IPS-15b (cell line): ENCODE measurements around the gene LRP8.

Experiments used
- H3K27me3 ChIP-seq: one replicate; pipeline ENCODE4 v1.6.1; 2013; ENCODE audit warnings: low read length; ENCODE audit not compliant: control insufficient read depth, insufficient read depth
- H3K36me3 ChIP-seq: one replicate; pipeline ENCODE4 v1.6.1; 2013; ENCODE audit warnings: low read length; ENCODE audit not compliant: control insufficient read depth, insufficient read depth
- H3K4me1 ChIP-seq: one replicate; pipeline ENCODE4 v1.6.1; 2013; ENCODE audit warnings: mild to moderate bottlenecking, low read length; ENCODE audit not compliant: control insufficient read depth, insufficient read depth
- H3K4me3 ChIP-seq: one replicate; pipeline ENCODE4 v1.5.1; 2013; ENCODE audit warnings: low read depth, low read length
- H3K9ac ChIP-seq: one replicate; pipeline ENCODE4 v1.6.1; 2013; ENCODE audit warnings: low read depth, mild to moderate bottlenecking, low read length
- H3K9me3 ChIP-seq: one replicate; pipeline ENCODE4 v1.6.1; 2013; ENCODE audit warnings: mild to moderate bottlenecking, low read length; ENCODE audit not compliant: control insufficient read depth, insufficient read depth

Gene LRP8

DNA sequence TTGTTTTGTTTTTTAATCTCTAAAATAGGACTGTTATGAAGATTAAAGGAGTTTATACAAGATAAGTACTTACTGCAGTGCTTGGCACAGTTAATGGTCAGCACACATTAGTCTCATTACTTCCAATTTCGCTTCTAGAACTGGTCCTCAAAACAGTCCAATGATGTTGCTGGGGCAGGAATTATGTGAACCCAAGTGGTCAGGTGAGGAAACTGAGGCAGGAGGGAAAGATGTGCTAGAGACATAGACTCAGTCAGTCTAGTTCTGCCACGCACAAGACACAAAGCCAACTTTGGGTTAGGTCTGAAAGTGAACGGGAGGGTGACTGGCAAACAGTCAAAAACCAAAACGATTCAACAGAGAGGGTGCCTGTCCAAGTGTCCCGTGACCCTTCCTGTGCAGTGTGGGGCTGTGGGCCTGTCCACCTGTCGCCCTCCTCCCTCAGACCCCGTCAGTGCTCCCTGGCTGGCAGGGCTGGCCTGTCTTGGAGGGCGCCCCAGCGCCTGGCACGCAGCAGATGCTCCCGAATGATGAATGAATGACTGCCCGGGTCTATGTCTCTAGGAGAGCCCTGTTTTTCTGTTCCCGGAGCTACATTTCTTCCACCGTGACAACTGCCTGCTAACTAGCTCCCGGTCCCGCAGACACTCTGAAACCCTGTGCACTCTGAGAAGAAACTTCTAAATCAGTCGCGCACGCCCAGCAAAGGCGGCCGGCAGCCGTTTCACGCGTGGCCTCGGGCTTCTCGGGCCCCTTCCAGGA, 2.4 kb downstream of the LRP8 start:
- Histone ChIP-seq H3K4me3 (peak overlapping the region; percentile 50), H3K27me3 (no peaks in the 10 kb centered on the region), H3K36me3 (peaks cover 32% of the 10 kb centered on the region), H3K9ac (peak overlapping the region; percentile 81), H3K4me1 (peaks cover 3% of the 10 kb centered on the region), H3K9me3 (no peaks in the 10 kb centered on the region)

- H3K9ac ChIP-seq: peak overlapping the region; percentile 12
- H3K9me3 ChIP-seq: no peaks in the 10 kb centered on the region
- H3K36me3 ChIP-seq: peaks cover 37% of the 10 kb centered on the region
- peaks cover 3% of the 10 kb centered on the region for H3K4me1 ChIP-seq
- H3K27me3 ChIP-seq: no peaks in the 10 kb centered on the region
- H3K4me3 ChIP-seq: no peak overlapping the region
These were observed 3.1 kb downstream of the LRP8 start for GRCh38 chr1:53324728-53325297.

GRCh38 chr1:53324321-53324720, 3.5 kb downstream of the LRP8 start:
- peaks cover 3% of the 10 kb centered on the region for H3K4me1 ChIP-seq
- peak overlapping the region; percentile 12 for H3K9ac ChIP-seq
- no peaks in the 10 kb centered on the region for H3K9me3 ChIP-seq
- H3K27me3 ChIP-seq: no peaks in the 10 kb centered on the region
- no peak overlapping the region for H3K4me3 ChIP-seq
- peaks cover 40% of the 10 kb centered on the region for H3K36me3 ChIP-seq

- peaks cover 42% of the 10 kb centered on the region for H3K36me3 ChIP-seq
- no peak overlapping the region for H3K4me3 ChIP-seq
- no peaks in the 10 kb centered on the region for H3K9me3 ChIP-seq
- H3K4me1 ChIP-seq: peaks cover 3% of the 10 kb centered on the region
- H3K27me3 ChIP-seq: no peaks in the 10 kb centered on the region
- H3K9ac ChIP-seq: no peak overlapping the region
These were observed 4.6 kb downstream of the LRP8 start for GRCh38 chr1:53323316-53323715.

- Histone ChIP-seq H3K36me3 (peaks cover 42% of the 10 kb centered on the region), H3K4me1 (peaks cover 3% of the 10 kb centered on the region), H3K27me3 (no peaks in the 10 kb centered on the region), H3K9me3 (no peaks in the 10 kb centered on the region), H3K4me3 (no peak overlapping the region), H3K9ac (no peak overlapping the region)
These were observed 5.9 kb downstream of the LRP8 start for GRCh38 chr1:53321776-53322602.

DNA sequence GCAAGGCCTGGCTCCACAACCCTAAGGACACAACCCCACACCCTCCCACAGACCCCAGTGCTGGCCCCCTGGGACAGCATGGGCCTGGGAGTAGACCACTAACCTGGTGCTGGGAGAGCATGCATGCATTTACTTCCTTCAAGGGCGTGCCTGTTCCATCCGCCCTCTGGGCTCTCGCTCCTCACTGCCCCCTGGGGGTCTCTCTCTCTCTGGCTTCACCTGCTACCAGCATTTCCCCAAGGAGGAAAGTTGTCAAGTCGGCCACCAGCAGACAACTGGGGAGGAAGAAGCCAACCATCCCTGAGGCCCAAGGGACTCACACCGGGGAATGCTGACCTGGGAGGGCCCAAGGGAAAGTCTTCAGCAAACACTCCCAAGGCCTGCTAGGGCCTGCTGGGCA, 6.5 kb downstream of the LRP8 start:
- Histone ChIP-seq H3K36me3 (peaks cover 42% of the 10 kb centered on the region), H3K9me3 (no peaks in the 10 kb centered on the region), H3K4me3 (no peak overlapping the region), H3K9ac (no peak overlapping the region), H3K27me3 (no peaks in the 10 kb centered on the region), H3K4me1 (peaks cover 3% of the 10 kb centered on the region)

DNA sequence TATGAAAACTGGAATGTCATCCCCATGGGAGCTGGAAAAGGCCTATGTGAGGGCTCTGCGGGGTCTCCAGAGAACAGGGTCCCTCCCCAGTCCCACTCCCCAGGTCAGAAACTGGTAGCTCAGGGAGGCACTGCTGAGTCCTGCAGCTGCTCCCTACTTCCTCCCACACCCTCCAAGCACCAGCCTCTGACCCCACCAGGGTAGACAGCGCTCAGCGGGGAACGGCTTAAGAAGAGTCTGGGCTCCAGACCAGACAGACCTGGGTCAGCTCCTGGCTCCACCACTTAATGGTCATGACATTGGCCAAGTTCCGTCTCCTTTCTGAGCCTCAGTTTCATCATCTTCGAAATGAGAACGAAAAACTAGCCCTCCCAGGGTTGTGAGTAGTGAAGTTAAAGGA, 7.2 kb downstream of the LRP8 start:
- H3K4me1 ChIP-seq: peaks cover 3% of the 10 kb centered on the region

DNA sequence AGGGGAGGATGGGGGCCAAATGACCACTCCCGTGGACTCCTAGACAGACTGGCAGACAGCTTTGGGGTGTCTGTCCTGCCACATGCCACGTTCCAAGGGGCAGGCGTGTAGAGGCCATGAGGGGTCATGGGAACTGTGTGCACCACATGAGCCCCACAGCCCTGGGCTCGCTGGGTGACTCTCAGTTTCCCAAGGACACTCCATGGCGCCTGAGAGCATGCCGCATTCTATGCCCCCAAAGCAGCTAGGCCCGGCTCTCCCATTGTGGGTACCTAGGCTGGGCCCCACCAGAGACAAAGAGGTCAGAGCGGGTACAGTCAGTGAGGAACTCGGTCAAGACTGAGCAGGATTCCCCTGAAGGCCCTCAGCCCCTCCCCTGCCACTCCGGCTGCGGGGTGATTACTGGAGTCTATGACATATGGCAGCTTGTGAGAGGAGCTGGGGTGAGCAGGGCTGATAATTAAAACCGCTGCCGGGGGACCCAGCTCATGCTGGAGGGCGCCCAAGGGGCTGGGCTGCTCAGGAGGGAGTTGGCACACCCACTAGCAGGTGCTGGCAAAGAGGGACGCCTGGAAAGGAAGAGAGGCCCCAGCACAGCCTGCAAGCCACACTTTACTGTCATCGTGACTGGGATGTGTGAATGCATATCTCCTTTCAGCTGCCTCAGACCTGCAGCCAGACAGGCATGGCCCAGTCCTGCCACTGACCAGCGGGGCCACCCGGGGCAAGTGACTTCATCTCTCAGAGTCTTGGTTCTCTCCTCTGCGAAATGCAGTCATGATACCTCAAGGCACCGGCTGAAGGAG, 8.4 kb downstream of the LRP8 start:
- Histone ChIP-seq H3K4me1 (peaks cover 3% of the 10 kb centered on the region), H3K36me3 (peaks cover 46% of the 10 kb centered on the region), H3K27me3 (no peaks in the 10 kb centered on the region), H3K9me3 (no peaks in the 10 kb centered on the region), H3K4me3 (no peak overlapping the region), H3K9ac (no peak overlapping the region)

More for the DNA sequence above, 7.2 kb downstream of the LRP8 start:
- Histone ChIP-seq H3K9me3 (no peaks in the 10 kb centered on the region), H3K36me3 (peaks cover 44% of the 10 kb centered on the region), H3K4me3 (no peak overlapping the region), H3K9ac (no peak overlapping the region), H3K27me3 (no peaks in the 10 kb centered on the region)

DNA sequence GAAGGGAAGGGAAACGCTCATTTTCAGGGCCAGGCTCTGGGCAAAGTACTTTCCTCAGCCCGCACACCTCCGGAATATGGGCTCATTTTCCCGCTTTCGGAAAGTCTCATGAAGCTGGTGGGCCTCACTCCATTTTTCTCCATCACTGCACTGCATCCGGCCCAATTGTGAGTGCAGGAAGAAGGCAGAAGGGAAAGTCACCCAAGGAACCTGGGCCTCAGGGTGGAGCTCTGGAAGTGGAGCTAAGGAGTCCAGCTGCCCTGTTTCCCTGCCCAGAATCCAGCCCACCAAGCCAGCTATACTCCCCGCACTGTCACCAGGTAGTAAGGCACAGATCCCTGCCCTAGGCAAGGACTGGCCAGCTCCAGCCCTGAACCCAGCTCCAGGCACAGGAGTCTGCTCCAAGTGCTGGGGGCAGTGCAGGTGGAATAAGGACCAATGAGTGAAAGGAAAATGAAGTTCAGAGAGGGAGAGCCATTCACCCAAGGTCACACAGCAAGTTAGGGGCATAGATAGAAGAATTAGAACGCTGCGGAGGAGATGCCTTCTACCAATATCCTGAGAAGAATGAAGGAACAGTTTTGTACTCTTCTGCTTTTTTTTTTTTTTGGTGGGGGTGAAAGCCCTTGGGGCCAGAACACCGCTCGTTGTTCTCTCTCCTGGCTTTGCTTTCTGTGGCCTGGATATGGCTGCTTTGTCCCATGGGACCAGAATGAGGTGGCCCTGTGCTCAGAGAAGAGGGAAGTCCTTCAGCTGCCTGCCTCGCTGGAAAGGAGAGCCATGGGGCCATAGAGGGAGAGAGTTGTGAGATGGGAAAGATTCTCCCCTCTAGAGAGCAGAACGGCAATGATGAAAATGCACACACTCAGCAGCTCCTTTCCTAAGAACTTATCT, 10.0 kb downstream of the LRP8 start:
- H3K9ac ChIP-seq: no peak overlapping the region
- no peaks in the 10 kb centered on the region for H3K9me3 ChIP-seq
- peaks cover 40% of the 10 kb centered on the region for H3K36me3 ChIP-seq

DNA sequence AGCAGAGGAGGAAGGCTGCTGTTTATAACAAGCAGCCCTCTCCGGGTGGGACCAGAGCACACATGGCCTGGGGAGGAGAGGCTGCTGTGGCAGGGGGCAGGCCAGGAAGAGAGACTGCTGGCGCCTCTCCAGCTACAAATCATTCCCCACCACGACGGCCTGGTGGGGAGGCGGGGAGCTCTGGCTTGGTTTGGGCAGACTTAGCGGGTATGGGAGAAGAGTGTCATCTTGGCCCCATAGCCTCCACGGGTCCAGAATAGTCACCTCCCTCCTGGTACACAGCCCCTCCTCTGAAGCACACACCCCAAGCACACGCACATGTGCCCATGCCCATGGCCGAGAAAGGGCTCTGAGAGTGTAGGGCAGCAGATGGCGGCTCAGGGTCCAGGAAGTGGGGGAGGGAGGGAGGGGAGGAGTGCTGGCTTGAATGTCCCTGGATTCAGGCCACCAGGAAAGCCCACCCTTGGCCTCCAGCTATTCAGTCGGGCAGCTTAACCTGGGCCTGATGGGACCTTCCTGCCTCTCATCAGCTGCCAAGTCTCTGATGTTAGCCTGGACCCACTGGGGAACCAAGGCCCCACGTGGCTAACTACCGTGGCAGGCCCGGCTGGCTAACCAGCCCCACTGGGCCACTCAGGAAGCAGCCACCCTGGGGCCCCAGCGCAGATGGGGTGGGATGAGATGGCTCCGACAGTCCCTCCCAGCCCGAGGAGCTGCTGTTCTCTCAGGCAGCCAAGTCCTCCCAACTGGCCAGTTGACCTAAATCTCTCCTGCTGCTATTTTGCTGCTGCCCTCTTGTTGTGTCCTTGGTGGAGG, 10.9 kb downstream of the LRP8 start:
- peaks cover 41% of the 10 kb centered on the region for H3K36me3 ChIP-seq
- H3K4me3 ChIP-seq: no peak overlapping the region
- no peak overlapping the region for H3K9ac ChIP-seq
- no peaks in the 10 kb centered on the region for H3K9me3 ChIP-seq
- H3K27me3 ChIP-seq: no peaks in the 10 kb centered on the region
- peaks cover 3% of the 10 kb centered on the region for H3K4me1 ChIP-seq

More for the DNA sequence above, 10.0 kb downstream of the LRP8 start:
- Histone ChIP-seq H3K4me3 (no peak overlapping the region), H3K27me3 (no peaks in the 10 kb centered on the region), H3K4me1 (peaks cover 3% of the 10 kb centered on the region)
